NCI-H1105 (cell line): ENCODE results near the gene STRA8.

ENCODE experiments used
- DNase-seq: peaks from one replicate; lab custom pipeline; 2025; lab: John Stamatoyannopoulos, UW

STRA8 gene, protein sequence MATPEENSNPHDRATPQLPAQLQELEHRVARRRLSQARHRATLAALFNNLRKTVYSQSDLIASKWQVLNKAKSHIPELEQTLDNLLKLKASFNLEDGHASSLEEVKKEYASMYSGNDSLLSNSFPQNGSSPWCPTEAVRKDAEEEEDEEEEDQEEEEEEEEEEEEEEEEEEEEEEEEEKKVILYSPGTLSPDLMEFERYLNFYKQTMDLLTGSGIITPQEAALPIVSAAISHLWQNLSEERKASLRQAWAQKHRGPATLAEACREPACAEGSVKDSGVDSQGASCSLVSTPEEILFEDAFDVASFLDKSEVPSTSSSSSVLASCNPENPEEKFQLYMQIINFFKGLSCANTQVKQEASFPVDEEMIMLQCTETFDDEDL

GRCh38 chr7:135233570-135233969, at the start of gene STRA8:
Gene STRA8 (plus strand): TSS chr7:135233838. CDS start chr7:135240525, 6,687 bp downstream.
- DNase-seq, result no peak

DNA sequence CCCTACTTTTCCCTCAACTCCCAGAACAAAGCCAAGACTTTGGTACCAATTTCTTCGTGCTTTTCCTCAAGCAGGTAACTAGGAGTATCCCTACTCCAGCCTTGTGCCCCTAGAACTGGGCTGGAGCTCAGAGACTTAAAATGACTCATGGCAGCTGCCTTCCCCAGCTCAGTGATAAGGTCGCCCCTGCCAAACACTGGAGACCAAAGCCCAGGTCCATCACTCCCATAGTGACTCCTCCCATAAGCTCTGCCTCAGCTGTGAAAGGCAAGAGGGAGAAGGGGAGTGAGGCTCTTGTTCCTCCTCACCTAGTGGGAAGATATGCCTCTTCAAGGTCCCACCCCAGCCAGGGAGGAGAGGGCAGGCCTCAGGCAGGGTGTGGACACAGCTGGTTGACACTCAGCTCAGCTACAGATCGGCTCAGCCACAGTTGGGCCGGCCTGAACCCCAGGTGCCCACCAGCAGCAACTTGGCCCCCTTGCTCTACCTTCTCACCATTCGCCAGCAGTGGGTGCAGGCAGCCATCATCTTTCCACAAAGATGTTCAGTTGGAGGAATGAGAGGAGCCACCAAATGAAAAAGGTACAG, 49.3 kb upstream of the STRA8 start:
- no peak for DNase-seq

DNA sequence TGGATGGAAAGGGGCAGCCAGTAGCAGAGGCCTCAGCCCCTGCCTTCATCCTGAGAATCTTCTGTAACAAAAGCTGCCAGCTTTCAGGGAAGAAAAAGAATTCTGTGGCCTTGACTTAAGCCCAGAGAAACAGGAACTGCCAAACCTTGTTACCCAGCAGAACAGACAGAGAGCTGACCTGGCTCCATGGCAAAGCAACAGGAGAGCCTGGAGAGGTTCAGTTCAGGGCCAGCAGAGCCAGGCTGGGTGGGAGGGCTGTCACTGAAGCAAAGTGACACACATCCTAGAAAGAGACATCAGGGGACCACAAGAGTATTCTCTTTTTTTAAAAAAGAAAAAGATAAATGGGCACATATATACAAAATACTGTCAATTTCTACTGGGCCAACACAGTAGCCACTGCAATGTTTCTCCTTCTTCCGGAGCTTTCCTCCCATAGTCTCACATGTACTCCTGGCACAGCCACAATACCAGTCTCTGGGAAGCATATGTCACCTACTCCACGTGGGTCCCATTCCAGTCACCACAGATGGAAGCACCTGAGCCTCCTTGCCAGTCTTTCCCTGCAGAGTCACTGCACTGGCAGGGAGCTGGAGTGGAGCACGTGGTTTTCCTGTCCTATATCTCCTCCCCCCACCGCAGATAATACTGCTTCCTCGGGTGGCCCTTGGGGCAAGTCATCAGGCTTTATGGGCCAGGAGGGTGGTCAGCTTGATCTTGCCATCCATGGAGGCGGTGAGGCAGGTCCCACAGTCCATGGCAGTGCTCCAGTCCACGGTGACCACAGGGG, 48.0 kb upstream of the STRA8 start:
- DNase-seq, result no peak

- no peak for DNase-seq
Observed at GRCh38 chr7:135186261-135186540, 47.4 kb upstream of the STRA8 start.

- no peak for DNase-seq
Observed at GRCh38 chr7:135186841-135187253, 46.8 kb upstream of the STRA8 start.

DNA sequence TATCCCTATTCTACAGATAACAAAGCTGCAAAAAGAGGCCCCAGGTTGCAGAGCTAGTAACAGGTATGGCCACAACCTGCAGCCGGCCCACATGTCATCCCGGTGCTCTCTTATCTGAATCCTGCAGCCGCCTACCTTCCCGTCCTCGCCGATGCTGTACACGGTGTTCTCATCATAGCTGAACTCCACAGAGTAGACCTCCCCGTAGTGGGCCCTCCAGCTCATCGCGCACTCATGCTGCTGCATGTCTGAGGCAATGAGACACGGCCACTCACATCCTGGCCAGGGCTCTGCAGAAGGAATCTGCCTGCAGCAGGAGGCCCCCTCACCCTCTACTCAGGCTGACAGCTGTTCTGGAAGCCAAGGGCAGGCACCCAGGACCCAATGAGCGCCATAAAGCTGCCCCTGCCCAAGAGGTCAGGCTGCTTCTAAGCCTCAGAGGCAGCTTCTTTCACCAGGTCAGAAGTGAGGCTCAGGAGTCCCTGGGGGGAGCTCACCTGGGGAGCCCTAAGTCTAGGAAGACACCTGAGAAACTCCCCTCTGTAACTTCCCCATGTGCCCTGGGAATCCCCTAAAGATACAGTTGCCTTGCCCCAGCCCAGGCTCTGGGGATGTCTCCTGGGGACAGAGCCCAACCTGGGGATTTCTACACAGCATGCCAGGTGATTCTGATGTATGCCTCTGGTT, 45.2 kb upstream of the STRA8 start:
- no peak for DNase-seq

GRCh38 chr7:135189221-135189662, 44.4 kb upstream of the STRA8 start:
- no peak for DNase-seq

DNA sequence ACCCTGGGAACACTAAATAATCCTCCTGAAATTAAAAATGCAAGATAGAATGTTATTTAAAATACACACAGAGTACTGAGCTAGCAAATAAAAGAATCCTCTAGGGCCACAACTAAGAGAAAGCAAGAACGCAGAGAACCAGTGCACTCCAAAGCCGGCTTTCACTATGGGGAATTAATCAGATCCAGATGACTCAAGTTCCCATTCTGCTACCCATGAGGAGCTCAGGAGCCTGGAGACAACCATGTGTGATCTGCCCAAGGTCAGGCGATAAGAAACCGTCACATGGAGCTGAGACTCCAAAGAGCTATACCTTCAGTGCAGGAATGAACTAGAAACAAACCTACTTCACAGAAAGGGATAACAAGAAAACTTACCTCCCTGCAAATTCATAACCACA, 43.7 kb upstream of the STRA8 start:
- no peak for DNase-seq

GRCh38 chr7:135190703-135191102, 42.9 kb upstream of the STRA8 start:
- no peak for DNase-seq

DNA sequence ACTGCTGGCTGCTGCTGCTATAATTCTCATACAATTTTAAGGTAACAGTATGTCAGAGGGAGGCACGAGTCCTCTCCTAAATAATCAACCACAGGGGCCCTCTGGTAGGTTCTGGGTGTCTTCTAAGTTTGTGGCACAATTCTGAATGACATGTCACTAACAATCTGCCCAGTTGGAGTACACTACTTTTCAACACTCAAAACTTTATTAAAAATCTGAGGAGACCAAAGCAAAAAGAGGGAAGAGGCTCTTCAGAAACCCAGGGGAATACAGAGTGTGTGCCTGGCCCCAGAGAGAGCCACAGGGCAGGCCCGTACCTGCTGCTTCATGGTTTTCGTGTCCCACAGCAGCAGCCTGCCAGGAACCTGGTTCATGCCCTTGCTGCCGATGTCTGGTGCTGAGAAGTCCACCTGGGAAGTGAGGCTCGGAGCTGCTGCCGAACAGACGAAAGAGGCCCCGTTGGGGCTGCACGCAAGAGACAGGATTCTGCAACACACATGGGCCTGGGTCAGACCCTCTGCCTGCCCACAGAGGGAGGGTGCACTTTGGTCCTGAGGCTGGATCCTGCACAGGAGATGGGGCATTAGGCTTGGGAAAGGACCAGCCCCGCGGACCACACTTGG, 40.6 kb upstream of the STRA8 start:
- no peak for DNase-seq

- no peak for DNase-seq
Observed at GRCh38 chr7:135193615-135194081, 40.0 kb upstream of the STRA8 start.

DNA sequence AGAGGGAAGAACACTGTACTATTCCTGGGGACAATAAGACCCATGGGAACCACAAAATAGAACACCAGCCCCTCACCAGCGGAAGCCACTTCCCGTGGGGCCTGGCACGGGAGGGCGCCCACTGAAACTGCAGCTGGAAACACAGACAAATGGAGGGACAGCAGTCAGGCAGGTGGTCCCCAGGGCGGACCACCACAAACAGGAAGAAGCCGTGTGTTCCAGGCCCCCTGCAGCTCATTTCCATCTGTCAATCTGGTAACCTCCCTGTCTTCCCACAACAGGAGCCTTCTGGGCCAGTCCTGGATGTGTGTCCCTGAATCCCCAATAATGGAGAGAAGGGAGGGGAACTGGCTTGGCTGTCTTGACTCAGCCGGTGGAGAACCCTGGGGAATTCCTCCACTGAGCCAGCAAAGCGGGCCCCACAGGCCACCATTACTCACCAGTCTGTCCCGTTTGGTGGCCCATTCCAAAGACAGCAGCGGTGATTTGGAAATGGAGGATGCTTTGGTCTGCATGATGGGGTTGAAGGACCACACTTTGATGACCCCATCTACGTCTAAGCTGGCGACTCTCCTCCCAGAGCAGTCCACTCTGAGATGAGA, 39.0 kb upstream of the STRA8 start:
- no peak for DNase-seq

DNA sequence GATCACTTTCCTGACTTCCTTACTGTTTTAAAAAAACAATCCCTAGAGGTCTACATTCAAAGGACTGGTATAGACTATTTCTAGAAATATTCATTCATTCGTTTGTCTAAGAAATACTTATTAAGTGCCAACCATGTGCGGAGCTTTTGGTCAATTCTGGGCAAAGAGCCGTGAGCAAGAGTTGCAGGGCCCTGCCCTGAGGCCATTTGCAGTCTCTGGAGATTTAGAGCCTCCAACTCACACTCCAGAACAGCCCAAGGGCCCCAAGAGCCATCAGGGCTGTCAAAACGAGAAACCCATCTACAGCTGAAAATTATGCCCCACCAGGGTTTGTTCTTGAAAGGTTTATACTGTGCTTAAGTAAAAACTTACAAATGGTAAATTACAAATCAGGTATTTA, 38.5 kb upstream of the STRA8 start:
- DNase-seq, result no peak

- no peak for DNase-seq
Observed at GRCh38 chr7:135195968-135196629, 37.5 kb upstream of the STRA8 start.

DNA sequence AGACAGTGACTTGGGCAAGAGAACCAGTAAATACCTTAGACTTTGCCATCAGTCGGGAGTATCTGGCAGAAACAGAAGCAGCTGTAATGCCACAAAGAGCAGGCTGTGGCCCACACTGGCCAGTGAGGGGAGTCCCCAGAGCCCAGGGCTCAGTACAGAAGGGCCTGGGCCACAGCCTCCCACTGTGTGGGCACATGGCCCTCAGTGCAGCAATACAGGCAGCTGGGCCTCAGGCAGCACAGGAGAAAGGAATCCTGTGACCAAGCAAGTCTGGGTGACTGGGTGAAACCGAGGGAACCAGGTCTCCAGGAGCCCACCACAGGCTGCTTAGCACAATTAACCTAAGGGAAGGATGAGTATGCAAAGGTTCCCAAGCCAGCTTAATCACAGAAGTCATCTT, 36.3 kb upstream of the STRA8 start:
- no peak for DNase-seq

GRCh38 chr7:135197906-135198655, 35.6 kb upstream of the STRA8 start:
- no peak for DNase-seq

DNA sequence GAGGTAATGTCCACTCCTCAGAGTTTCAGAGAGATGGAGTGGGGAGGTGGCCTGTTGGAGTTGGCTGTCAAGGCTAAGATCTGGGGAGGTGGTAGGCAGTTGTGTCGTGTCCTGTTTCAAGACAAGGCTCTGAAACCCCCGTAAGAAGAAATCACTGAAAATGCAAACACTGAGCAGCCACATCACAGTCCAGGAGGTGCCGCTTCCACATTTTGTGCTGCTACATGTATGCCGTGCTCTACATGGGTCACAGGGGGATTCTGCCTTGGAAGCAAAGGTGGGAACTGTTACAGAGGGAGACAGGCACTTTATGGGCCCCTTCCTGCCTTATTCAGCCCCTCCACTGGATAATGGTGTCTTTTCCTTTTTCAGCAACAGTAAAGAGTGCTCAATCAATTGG, 34.2 kb upstream of the STRA8 start:
- DNase-seq, result no peak

DNA sequence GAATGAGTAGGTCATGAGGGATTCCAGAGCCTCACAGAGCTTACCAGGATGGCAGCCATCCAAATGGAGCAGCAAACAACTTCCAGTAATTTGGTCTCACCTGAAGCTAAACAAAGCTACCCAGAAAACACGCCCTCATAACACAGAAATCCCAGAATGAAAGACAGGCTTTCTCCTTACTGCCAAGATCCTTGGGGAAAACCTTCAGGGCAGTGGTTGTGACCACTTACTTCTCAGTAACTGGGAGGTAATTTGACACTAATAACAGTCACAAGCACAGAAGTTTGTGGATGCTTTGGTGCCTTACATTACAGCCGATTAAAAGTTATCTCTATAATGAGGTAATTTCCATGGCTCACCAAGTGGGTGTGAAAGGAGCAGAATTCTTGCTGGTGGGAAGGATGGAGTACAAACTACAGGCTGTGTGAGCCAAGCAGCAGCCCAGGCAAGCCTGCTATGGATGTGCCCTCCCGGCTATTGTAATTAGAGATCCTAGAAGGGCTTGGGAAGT, 32.8 kb upstream of the STRA8 start:
- DNase-seq, result peak; percentile 61

GRCh38 chr7:135201350-135201749, 32.3 kb upstream of the STRA8 start:
- DNase-seq, result no peak

GRCh38 chr7:135204341-135204749, 29.3 kb upstream of the STRA8 start:
- no peak for DNase-seq
